A549 (cell line): ENCODE results near the gene FAF1. TPM values are rescaled to one million over a fixed set of nuclear protein-coding genes. Genes with fewer than 3 reads are reported as not detected.

ENCODE experiments used
- ATAC-seq, 2 experiments: fragments of 200-7000 bp in 1 of 2; fragments of >200 bp in 1 of 2; cut with Nextera tagmentation in 1 of 2; cut with Tn5 transposase in 1 of 2; 3 replicates each; pipeline versions ENCODE4 v1.8.0 to v1.9.1; 2018 to 2020; ENCODE audit warnings: mild to moderate bottlenecking in 1 of 2, moderate library complexity in 1 of 2
- CTCF ChIA-PET: fragments of 300-600 bp; sonication (Branson Sonifier 250); formaldehyde crosslinking; extraction: SDS; loops from one replicate; lab custom pipeline; 2021; ENCODE audit warnings: antibody characterized with exemption, inconsistent platforms; lab: Yijun Ruan, JAX
- POLR2A ChIA-PET: fragments of 350-600 bp; formaldehyde crosslinking; extraction: SDS; loops from one replicate; lab custom pipeline; 2021; ENCODE audit warnings: antibody characterized with exemption, inconsistent platforms; lab: Yijun Ruan, JAX
- DNase-seq, 2 experiments: peaks; one replicate each; pipeline versions ENCODE4 v3.0.0 to v3.0.0-alpha.2; 2011 to 2016; ENCODE audit warnings: low read depth in 1 of 2, low spot score in 1 of 2
- FAIRE-seq: peaks from 2 replicates; lab custom pipeline; 2011; peaks lifted over from hg19 to GRCh38; lab: Jason Lieb, UNC
- H3K27ac ChIP-seq, 2 experiments: fragments of >200 bp; sonication (Bioruptor Twin); formaldehyde crosslinking; 3 replicates each; pipeline ENCODE4 v1.5.1; 2016 to 2017
- H3K4me1 ChIP-seq: fragments of >200 bp; sonication (Bioruptor Twin); formaldehyde crosslinking; 3 replicates; pipeline ENCODE4 v1.6.1; 2016
- H3K4me2 ChIP-seq: fragments of >200 bp; sonication (Bioruptor Twin); formaldehyde crosslinking; 3 replicates; pipeline ENCODE4 v1.6.1; 2016
- H3K4me3 ChIP-seq: fragments of >200 bp; sonication (Bioruptor Twin); formaldehyde crosslinking; 3 replicates; pipeline ENCODE4 v1.5.1; 2016
- H3K9me3 ChIP-seq: fragments of >200 bp; sonication (Bioruptor Twin); formaldehyde crosslinking; 3 replicates; pipeline ENCODE4 v1.6.1; 2016
- BCL3 ChIP-seq: fragments of >200 bp; sonication (Bioruptor Twin); formaldehyde crosslinking; IDR thresholded peaks from 3 replicates; pipeline ENCODE4 v1.6.1; 2016
- BHLHE40 ChIP-seq: IDR thresholded peaks from 2 replicates; pipeline ENCODE4 v1.6.1; 2012; ENCODE audit warnings: low read depth, low read length, inconsistent platforms
- CBX2 ChIP-seq: fragments of 200-600 bp; sonication (generic); IDR thresholded peaks from 2 replicates; pipeline ENCODE4 v1.6.1; 2016; ENCODE audit warnings: low read depth, mild to moderate bottlenecking, borderline replicate concordance
- CBX8 ChIP-seq: fragments of 200-600 bp; sonication (generic); IDR thresholded peaks from 2 replicates; pipeline ENCODE4 v1.6.1; 2016
- CEBPB ChIP-seq, 2 experiments: fragments of >200 bp in 1 of 2; sonication (Bioruptor Twin) in 1 of 2; formaldehyde crosslinking in 1 of 2; IDR thresholded peaks; 2 replicates each; pipeline ENCODE4 v1.6.1; 2012 to 2016
- CHD2 ChIP-seq: fragments of 150-350 bp; IDR thresholded peaks from 2 replicates; pipeline ENCODE4 v1.6.1; 2014; ENCODE audit warnings: low read length; ENCODE audit not compliant: partially characterized antibody
- CHD4 ChIP-seq: fragments of 200-600 bp; sonication (generic); IDR thresholded peaks from 2 replicates; pipeline ENCODE4 v1.6.1; 2016; ENCODE audit warnings: antibody characterized with exemption, mild to moderate bottlenecking, borderline replicate concordance
- E2F6 ChIP-seq: IDR thresholded peaks from 2 replicates; pipeline ENCODE4 v1.6.1; 2012; ENCODE audit warnings: low read depth, borderline replicate concordance
- EHF ChIP-seq: fragments of 250-450 bp; sonication (Bioruptor Pico); IDR thresholded peaks from 2 replicates; pipeline ENCODE4 v1.5.0; 2020; ENCODE audit warnings: mild to moderate bottlenecking
- FOSB ChIP-seq: fragments of 250-450 bp; sonication (Bioruptor Pico); IDR thresholded peaks from 2 replicates; pipeline ENCODE4 v1.5.0; 2020; ENCODE audit warnings: mild to moderate bottlenecking, moderate library complexity
- FOSL2 ChIP-seq, 2 experiments: fragments of 450-650 bp in 1 of 2; fragments of >200 bp in 1 of 2; sonication (Bioruptor Twin) in 1 of 2; formaldehyde crosslinking; IDR thresholded peaks; 2 replicates each; pipeline versions ENCODE4 v1.5.0 to v1.6.1; 2016 to 2020; ENCODE audit warnings: mild to moderate bottlenecking in 1 of 2, moderate library complexity in 1 of 2
- GATA3 ChIP-seq: IDR thresholded peaks from 2 replicates; pipeline ENCODE4 v1.6.1; 2012; ENCODE audit warnings: borderline replicate concordance
- HDAC2 ChIP-seq: fragments of 200-600 bp; sonication (generic); IDR thresholded peaks from 2 replicates; pipeline ENCODE4 v1.6.1; 2016
- HES2 ChIP-seq: fragments of >200 bp; sonication (Bioruptor Twin); formaldehyde crosslinking; IDR thresholded peaks from 2 replicates; pipeline ENCODE4 v1.6.1; 2016
- HEYL ChIP-seq: fragments of 250-450 bp; sonication (Bioruptor Pico); IDR thresholded peaks from 2 replicates; pipeline ENCODE4 v1.8.0; 2021; ENCODE audit warnings: mild to moderate bottlenecking, moderate library complexity
- HMGXB4 ChIP-seq: fragments of 250-450 bp; sonication (Bioruptor Pico); IDR thresholded peaks from 2 replicates; pipeline ENCODE4 v1.5.0; 2021; ENCODE audit warnings: mild to moderate bottlenecking, moderate library complexity, borderline replicate concordance
- HOXA7 ChIP-seq: fragments of 250-450 bp; sonication (Bioruptor Pico); IDR thresholded peaks from 2 replicates; pipeline ENCODE4 v1.5.0; 2020; ENCODE audit warnings: mild to moderate bottlenecking, moderate library complexity
- MAFK ChIP-seq: fragments of 450-650 bp; IDR thresholded peaks from 2 replicates; pipeline ENCODE4 v1.6.1; 2014; ENCODE audit not compliant: partially characterized antibody
- MAX ChIP-seq: IDR thresholded peaks from 2 replicates; pipeline ENCODE4 v1.6.1; 2012
- NFE2L2 ChIP-seq: fragments of 150-350 bp; conservative IDR thresholded peaks from 2 replicates; pipeline ENCODE4 v1.6.1; 2014; ENCODE audit warnings: low read length
- NR3C1 ChIP-seq: fragments of >200 bp; sonication (Bioruptor Twin); formaldehyde crosslinking; IDR thresholded peaks from 3 replicates; pipeline ENCODE4 v1.6.1; 2017
- POLR2A ChIP-seq: IDR thresholded peaks from 2 replicates; pipeline ENCODE4 v1.6.1; 2012; ENCODE audit warnings: mild to moderate bottlenecking, low read length
- POLR2AphosphoS2 ChIP-seq: conservative IDR thresholded peaks from 2 replicates; pipeline ENCODE4 v1.6.1; 2012; ENCODE audit warnings: low read length, improper control_type of control experiment, inconsistent platforms
- RNF2 ChIP-seq: fragments of 200-600 bp; sonication (generic); IDR thresholded peaks from 2 replicates; pipeline ENCODE4 v1.6.1; 2016; ENCODE audit warnings: low read depth, mild to moderate bottlenecking, antibody characterized with exemption, moderate library complexity, borderline replicate concordance
- SMC3 ChIP-seq: fragments of >200 bp; sonication (Bioruptor Twin); formaldehyde crosslinking; IDR thresholded peaks from 3 replicates; pipeline ENCODE4 v1.6.1; 2018; ENCODE audit warnings: inconsistent platforms
- SREBF2 ChIP-seq: fragments of 450-650 bp; IDR thresholded peaks from 2 replicates; pipeline ENCODE4 v1.6.1; 2014; ENCODE audit warnings: mild to moderate bottlenecking, moderate library complexity
- TFCP2L1 ChIP-seq: fragments of 250-450 bp; sonication (Bioruptor Pico); IDR thresholded peaks from 2 replicates; pipeline ENCODE4 v1.5.0; 2021; ENCODE audit warnings: mild to moderate bottlenecking
- TP53 ChIP-seq: fragments of 250-450 bp; sonication (Bioruptor Pico); IDR thresholded peaks from 2 replicates; pipeline ENCODE4 v1.5.0; 2021; ENCODE audit warnings: mild to moderate bottlenecking, moderate library complexity
- USF2 ChIP-seq: fragments of 450-650 bp; IDR thresholded peaks from 2 replicates; pipeline ENCODE4 v1.6.1; 2014; ENCODE audit warnings: antibody characterized with exemption
- ZC3H11A ChIP-seq: fragments of 450-650 bp; IDR thresholded peaks from 2 replicates; pipeline ENCODE4 v1.6.1; 2014; ENCODE audit warnings: antibody characterized with exemption, mild to moderate bottlenecking
- WGBS: methylation state at CpG from one replicate; pipeline ENCODE4 v1.1.6; 2017; ENCODE audit errors: missing lambda C conversion rate; 5-methylcytosine and 5-hydroxymethylcytosine counted together
- polyA plus RNA-seq, 4 experiments: library from polyadenylated mRNA; depleted of rRNA in 3 of 4; stranded (reverse); fragments of >200 nt; fragmentation: RNase III in 1 of 4; extraction: RNeasy Plus Mini Kit Qiagen cat#74134 plus additional on column Dnase treatment in 1 of 4; gene quantifications; 2 replicates in 3 of 4; 3 replicates in 1 of 4; pipeline ENCODE4 v1.2.3, GENCODE V29; 2011 to 2017

The FAF1 gene
- polyA plus RNA-seq, 2 of the 4 experiments (the other 2 are of a cell fraction) = 31.7 to 46.2 TPM

- no peak overlapping the region for H3K27ac ChIP-seq
- no peak overlapping the region for H3K4me3 ChIP-seq
- no peak for ATAC-seq
- no peak overlapping the region for H3K4me2 ChIP-seq
- DNase-seq = no peak
- no peaks in the 10 kb centered on the region for H3K9me3 ChIP-seq
- POLR2A ChIA-PET = no interaction called here
- H3K4me1 ChIP-seq = no peaks in the 10 kb centered on the region
- WGBS = 91% methylated on average over 4 of the region's 4 CpGs
- TF ChIP-seq BCL3 (no peak), USF2 (no peak), E2F6 (no peak), MAX (no peak), RNF2 (no peak), GATA3 (no peak), HES2 (no peak), CHD2 (no peak), CEBPB (IDR thresholded peaks at IDR 0.05) (no peak), SMC3 (no peak), FOSB (CRISPR knock-in tag) (no peak), EHF (no peak), POLR2A (no peak), ZC3H11A (no peak), FOSL2 (IDR thresholded peaks at IDR 0.05) (no peak), FOSL2 (CRISPR knock-in tag; IDR thresholded peaks at IDR 0.05) (no peak), CBX8 (no peak), HDAC2 (no peak), TFCP2L1 (CRISPR knock-in tag) (no peak), CBX2 (no peak)
- CTCF ChIA-PET = interaction anchor here (0.6 kb wide), 1 partner anchor 95 kb away, joined by 3 read pairs; no protein-coding TSS in a partner anchor
- FAIRE-seq = no peak
Observed at GRCh38 chr1:50724626-50725286, 235.3 kb downstream of the FAF1 start.

GRCh38 chr1:50720457-50721053 lies 239.5 kb downstream of the FAF1 start:
- CTCF ChIA-PET = interaction anchor here (0.7 to 0.9 kb wide), 3 partner anchors 17 to 815 kb away, joined by 3 read pairs; no protein-coding TSS in a partner anchor
- 92% methylated on average over 4 of the region's 4 CpGs for WGBS

GRCh38 chr1:50719126-50719525 lies 240.9 kb downstream of the FAF1 start:
- POLR2A ChIA-PET = no interaction called here
- H3K4me3 ChIP-seq = no peak overlapping the region
- TF ChIP-seq BHLHE40 = no peak
- TF ChIP-seq POLR2AphosphoS2 = no peak
- TF ChIP-seq USF2 = no peak
- no peak for TF ChIP-seq CBX2
- no peak for TF ChIP-seq MAFK
- TF ChIP-seq TP53 (CRISPR knock-in tag) = no peak
- no peak for TF ChIP-seq NFE2L2
- TF ChIP-seq MAX = no peak
- TF ChIP-seq E2F6 = no peak
- no peak for TF ChIP-seq HEYL (CRISPR knock-in tag)
- TF ChIP-seq HMGXB4 = no peak

More at GRCh38 chr1:50720457-50721053, 239.5 kb downstream of the FAF1 start:
- POLR2A ChIA-PET = no interaction called here
- ATAC-seq (no peak), DNase-seq (no peak), FAIRE-seq (no peak)
- no peaks in the 10 kb centered on the region for H3K9me3 ChIP-seq
- H3K27ac ChIP-seq = no peak overlapping the region
- TF ChIP-seq NR3C1 (no peak), CHD4 (no peak), TP53 (CRISPR knock-in tag) (no peak), SREBF2 (no peak), HOXA7 (CRISPR knock-in tag) (no peak)
- no peaks in the 10 kb centered on the region for H3K4me1 ChIP-seq
- H3K4me3 ChIP-seq = no peak overlapping the region
- H3K4me2 ChIP-seq = no peak overlapping the region

More at GRCh38 chr1:50719126-50719525, 240.9 kb downstream of the FAF1 start:
- ATAC-seq (no peak), DNase-seq (no peak), FAIRE-seq (no peak)
- H3K4me2 ChIP-seq = no peak overlapping the region
- H3K9me3 ChIP-seq = no peaks in the 10 kb centered on the region
- no peak overlapping the region for H3K27ac ChIP-seq
- 78% methylated on average over 1 of the region's 1 CpG for WGBS
- CTCF ChIA-PET = no interaction called here
- no peaks in the 10 kb centered on the region for H3K4me1 ChIP-seq
